ENCODE data around the gene ERVFRD-1. TPM values are rescaled to one million over a fixed set of nuclear protein-coding genes. Genes with fewer than 3 reads are reported as not detected.
A peak's percentile ranks its signal among the peaks of the same experiment; 100 is the strongest.

ERVFRD-1 gene
- total RNA-seq, result 0.10 TPM

GRCh38 chr6:11110921-11111768 is at the start of gene ERVFRD-1:
Gene ERVFRD-1 (minus strand): TSS chr6:11111725. CDS start chr6:11105310, 6,415 bp downstream.
- no peak for DNase-seq

GRCh38 chr6:11160199-11160598 is 48.7 kb upstream of the ERVFRD-1 start:
- DNase-seq, result no peak

DNA sequence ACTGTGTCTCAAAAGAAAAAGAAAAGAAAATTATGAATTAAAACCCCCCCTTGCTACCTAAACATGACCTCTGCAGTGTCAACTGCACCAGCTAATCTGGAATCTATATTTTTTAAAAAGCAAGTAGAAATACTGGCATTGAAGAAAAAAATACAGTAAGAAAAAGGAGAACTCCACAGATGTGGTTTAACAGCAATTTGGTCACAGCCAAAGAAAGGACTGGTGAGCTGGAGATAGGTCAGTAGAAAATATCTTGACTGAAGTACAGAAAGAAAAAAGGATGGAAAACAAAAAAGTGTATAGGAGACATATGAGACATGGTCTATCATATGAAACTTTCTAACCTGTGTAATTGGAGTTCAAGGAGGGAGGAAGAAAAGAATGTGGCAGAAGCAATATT is 44.1 kb upstream of the ERVFRD-1 start:
- no peak for DNase-seq

DNA sequence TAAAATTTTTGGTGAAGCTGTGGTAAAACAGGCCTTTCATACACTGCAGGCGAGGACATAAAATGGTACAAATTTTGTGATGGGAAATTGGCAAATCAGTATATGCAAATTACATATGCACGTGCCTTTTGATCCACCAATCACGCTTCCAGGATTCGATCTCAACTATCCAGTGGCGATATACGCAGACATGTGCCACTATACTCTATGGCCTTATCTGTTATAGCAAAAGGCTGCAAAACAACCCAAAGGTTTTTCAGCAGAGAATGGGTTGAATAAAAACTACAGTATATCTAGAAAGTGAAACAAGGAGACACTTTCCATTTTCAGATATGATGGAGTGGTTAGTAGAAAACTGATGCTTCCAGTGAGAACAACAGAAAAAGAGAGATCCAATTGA is 41.9 kb upstream of the ERVFRD-1 start:
- no peak for DNase-seq

DNA sequence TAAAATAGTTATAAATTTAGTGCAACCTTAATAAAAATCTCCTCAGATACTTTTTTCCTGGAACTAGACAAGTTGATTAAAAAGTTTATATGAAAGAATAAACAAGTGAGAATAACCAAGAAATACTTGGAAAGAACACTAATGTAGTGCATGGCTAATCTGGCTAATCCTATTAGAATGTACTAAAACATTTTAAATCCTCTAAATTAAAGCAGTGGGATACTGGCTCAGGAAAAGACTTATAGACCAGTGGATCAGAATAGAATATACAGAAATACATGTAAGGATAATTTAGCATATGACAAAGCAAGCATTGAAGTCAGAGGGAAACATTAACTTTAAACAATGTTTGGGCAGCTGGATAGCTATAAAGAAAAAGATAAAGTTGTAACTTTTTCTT is 41.1 kb upstream of the ERVFRD-1 start:
- no peak for DNase-seq

GRCh38 chr6:11151488-11151887 is 40.0 kb upstream of the ERVFRD-1 start:
- no peak for DNase-seq

DNA sequence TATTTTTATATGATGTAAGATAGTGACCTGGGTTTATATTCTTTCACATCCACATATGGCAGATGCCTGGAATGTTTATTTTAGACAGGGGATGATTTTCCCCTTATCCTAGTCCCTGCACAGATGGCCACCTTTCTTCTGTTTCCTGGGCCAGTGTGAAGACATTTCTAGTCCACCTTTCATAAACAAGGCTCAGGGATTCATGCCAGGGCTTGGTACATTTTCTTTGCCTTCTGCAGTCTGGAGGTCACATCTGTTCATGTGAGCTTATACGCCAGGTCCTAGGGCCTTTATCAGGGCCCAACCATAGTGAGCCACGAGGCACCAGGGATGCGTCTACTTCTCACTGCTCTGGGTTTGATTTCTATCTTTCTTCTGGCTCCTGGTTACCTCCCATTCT is 38.0 kb upstream of the ERVFRD-1 start:
- DNase-seq, result no peak

DNA sequence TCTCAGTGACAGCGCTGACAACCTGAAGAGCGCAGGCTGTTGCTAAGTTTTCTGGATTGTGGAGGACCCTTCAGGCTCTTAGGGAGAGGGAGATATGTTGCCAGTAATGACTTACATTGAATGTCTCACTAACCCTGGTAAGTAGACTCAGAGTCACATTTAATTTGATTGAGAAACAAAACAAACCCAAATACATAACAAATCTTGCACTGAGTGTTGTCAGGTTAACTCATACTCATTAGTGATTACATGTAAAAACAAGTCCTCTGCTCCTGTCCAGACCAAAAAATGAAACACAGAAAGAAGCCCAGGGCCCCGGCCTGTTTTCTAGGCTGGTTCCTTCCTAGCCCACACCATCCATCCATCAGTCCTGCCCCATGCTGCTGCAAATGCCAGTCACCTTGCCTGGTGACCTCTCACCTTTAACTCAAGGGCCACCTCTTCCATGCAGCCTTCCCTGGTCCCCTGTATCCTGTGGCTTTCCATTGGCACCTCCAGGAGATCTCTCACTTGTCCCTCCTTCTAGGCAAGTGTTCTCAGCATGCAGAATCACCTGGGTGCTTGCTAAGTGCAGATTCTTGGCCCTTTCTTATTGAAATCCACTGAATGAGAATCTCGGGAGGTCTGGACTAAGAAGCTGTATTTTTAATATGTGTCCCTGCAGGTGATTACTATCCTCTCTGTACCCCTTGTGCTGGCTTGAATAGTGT is 34.7 kb upstream of the ERVFRD-1 start:
- no peak for DNase-seq

DNA sequence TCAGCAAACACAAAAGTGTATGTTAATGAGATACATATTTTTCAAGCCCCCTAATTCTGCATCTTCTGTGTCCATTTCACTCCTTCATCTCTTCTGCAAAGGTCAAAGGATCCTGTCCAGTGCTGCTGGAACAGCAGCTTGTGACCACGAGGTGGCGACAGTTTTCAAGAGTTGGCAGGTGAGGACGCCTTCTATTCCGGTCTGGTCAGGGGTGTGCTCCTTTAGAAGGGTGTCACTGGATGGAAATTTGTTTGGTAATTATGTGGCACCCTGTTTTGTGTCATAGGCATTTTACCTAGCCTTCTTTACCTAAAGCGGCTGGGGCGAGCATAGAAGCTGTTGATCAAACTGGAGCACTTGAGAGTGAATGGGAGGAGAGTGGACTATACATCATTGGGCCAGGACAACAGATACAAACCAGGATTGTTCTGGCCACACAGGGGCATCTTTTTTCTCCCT is 32.9 kb upstream of the ERVFRD-1 start:
- peak; percentile 87 for DNase-seq

GRCh38 chr6:11143394-11144371 is 32.2 kb upstream of the ERVFRD-1 start:
- DNase-seq, result peak; percentile 11

GRCh38 chr6:11142296-11143027 is 30.9 kb upstream of the ERVFRD-1 start:
- DNase-seq, result no peak

DNA sequence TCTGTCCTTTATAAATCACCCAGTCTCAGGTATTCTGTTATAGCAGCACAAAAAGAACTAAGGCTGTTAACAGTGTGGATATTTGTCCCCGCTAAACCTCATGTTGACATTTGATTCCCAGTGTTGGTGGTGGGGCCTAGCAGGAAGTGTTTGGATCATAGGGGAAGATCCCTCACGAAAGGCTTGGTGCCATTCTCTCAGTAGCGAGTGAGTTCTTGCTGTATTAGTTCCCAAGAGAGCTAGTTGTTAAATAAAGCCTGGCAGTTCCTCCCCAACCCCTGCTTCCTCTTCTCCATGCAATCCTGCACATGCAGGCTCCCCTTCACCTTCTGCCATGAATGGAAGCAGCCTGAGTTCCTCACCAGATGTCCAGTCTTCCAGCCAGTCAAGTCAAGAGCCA is 29.8 kb upstream of the ERVFRD-1 start:
- DNase-seq, result no peak

DNA sequence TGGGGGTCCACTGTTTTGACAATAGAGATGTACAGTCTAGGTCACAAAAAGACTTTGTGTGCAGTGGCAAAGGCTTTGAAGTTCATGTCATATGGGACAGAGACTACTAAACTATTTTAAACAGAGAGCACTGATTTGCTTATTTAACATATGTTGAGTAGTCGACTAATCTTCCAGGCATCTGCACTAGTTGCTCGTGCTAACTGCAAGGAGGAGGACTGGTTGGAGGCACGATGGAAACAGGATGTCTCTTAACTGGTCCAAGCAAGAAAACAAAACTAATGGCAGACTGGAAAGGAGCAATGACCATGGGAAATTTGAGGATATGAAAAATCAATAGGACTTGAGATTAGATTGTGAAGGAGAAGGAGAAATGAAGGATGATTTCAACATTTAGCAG is 28.5 kb upstream of the ERVFRD-1 start:
- DNase-seq, result no peak

DNA sequence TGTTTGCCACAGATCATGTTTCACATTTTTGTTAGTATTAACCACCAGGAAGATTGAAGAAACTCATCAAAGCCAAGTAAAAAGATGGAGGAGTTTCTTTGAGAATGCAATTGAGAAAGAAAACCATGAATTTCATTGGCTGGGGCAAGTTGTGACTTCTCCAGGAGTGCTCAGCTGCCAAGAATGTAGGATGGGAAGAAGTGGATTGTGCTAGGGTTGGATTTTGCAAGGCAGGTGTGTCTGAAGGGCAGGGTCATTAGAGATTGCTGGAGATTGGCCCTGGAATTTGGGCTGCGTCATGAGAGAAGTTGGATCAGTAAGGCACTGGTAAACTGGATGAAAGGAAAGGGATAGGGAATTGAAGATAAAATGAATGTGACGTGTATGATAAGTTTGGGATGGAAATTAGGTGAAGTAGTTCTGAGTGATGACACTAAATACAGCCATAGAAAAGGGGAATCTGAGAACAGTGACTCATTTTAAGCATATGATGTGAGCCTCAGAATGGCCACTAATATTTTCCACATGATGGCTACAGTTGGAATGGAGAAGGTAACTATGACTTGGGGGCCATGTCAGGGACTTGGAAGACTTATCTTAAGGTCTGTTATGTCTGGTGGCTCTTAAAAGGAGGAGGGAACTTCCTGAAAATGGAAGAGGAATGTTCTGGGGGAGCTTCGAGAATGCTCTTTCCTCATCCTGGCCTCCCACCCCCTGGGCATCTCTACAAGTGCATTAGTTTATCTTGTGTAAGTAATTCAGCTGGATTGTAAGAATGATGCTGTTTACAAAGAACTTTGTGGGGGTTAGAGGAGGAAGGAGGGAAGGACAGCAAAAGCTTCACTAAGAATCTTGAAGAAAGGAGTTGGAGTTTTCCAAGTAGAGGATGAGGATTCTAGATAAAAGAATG is 27.8 kb upstream of the ERVFRD-1 start:
- no peak for DNase-seq

DNA sequence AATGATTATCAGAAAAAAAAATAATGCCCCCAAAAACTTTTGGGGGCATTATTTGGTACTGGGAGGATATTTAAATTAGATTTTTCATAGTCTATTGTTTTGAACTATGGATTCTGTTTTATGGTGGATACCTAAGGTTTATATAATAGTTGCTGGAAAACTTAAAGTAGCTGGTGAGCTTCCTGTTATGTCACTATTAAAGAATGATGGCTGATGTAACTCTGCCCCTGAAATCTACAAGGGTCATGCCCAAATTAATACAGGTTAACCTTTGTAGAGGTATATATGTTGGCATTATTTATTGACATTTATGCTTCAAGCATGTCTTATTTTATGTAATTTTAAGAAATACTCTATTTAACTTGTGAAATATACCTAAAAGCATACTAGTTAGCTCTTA is 25.3 kb upstream of the ERVFRD-1 start:
- no peak for DNase-seq

DNA sequence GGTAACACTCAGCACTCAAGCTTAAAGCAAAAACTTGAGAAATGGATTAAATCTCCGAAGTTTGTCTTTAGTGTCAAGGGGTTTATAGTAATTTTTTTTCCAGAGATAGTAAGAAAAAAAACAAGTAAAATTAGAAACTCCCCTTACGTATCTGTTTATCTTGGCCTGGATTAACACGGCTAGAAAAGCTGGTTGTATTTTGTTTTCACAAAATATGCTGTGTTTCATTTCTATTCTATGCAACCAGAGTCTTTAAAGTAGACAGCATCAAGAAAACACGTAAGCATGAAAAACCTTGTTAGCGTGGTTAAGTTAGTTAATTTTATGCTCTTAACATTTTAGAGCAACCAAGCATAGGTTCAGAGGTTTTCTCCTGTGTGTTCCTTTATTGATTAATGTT is 21.8 kb upstream of the ERVFRD-1 start:
- no peak for DNase-seq

GRCh38 chr6:11132194-11132888 is 20.8 kb upstream of the ERVFRD-1 start:
- DNase-seq, result no peak

GRCh38 chr6:11130605-11131004 is 19.1 kb upstream of the ERVFRD-1 start:
- DNase-seq, result no peak

DNA sequence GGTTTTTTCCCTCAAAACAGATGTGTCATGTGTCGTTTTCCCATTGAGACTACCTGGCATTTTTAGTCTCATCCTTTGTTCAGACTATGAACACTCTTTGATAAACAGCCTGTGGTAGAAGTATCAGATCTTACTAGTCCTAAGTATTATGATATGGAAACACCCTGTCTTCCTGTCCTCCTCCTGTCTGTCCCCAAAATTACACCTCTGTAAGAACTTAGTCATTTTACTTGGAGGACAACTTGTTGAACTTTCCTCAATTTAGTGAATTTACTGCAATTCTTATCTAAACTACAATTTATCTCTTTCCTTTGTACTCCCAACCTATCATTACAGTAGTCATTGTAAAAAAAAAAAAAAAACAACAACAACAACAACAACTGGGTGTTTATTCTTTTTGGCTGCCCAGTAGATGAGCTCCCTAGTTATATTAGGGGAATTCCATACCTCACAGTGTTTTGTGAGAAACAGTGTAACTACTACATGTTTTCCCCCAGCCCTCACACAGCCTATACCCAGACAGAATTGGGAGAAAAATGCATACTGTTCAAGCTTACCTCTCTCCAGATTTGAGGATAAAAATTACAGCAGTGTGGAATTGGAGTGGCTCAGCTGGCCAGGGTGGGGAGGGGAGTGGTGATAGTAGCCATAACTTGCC is 18.5 kb upstream of the ERVFRD-1 start:
- DNase-seq, result no peak

All from tongue (tissue), 2 donors.